Measurements from ENCODE around the gene SOWAHA. TPM values are rescaled to one million over a fixed set of nuclear protein-coding genes. Genes with fewer than 3 reads are reported as not detected.

SOWAHA gene
- total RNA-seq, 2 donors from 2014 or later = 0.13 TPM; not detected in 1

GRCh38 chr5:132782101-132782500 lies 31.0 kb upstream of the SOWAHA start:
- H3K9me3 Mint-ChIP-seq = no peaks in the 10 kb centered on the region
- no peak for DNase-seq
- peaks cover 55% of the 10 kb centered on the region for H3K27me3 ChIP-seq (ENCODE audit: control insufficient read depth, insufficient read depth, low read length, poor library complexity, severe bottlenecking)
- H3K36me3 ChIP-seq (ENCODE audit: control insufficient read depth, insufficient read depth, low read length) = no peaks in the 10 kb centered on the region
- no peaks in the 10 kb centered on the region for H3K9me3 ChIP-seq (ENCODE audit: control insufficient read depth, low read length)
- H3K4me1 ChIP-seq (ENCODE audit: control insufficient read depth, insufficient read depth, low read length) = no peaks in the 10 kb centered on the region
- WGBS, 2 experiments (ENCODE audit: insufficient coverage in 1 of 2, insufficient read length in 1 of 2) = 55 to 83% methylated on average over 3 to 4 of the region's 4 CpGs
- H3K4me1 Mint-ChIP-seq = peaks cover under 1% of the 10 kb centered on the region
- H3K27me3 Mint-ChIP-seq (ENCODE audit: insufficient read depth) = peaks cover 49% of the 10 kb centered on the region
- no peaks in the 10 kb centered on the region for H3K36me3 Mint-ChIP-seq (ENCODE audit: low read depth)
- no peak overlapping the region for H3K9ac ChIP-seq (ENCODE audit: extremely low read depth, low read length, poor library complexity, severe bottlenecking)
- TF ChIP-seq, protein P1, sequence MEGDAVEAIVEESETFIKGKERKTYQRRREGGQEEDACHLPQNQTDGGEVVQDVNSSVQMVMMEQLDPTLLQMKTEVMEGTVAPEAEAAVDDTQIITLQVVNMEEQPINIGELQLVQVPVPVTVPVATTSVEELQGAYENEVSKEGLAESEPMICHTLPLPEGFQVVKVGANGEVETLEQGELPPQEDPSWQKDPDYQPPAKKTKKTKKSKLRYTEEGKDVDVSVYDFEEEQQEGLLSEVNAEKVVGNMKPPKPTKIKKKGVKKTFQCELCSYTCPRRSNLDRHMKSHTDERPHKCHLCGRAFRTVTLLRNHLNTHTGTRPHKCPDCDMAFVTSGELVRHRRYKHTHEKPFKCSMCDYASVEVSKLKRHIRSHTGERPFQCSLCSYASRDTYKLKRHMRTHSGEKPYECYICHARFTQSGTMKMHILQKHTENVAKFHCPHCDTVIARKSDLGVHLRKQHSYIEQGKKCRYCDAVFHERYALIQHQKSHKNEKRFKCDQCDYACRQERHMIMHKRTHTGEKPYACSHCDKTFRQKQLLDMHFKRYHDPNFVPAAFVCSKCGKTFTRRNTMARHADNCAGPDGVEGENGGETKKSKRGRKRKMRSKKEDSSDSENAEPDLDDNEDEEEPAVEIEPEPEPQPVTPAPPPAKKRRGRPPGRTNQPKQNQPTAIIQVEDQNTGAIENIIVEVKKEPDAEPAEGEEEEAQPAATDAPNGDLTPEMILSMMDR (conservative IDR thresholded peaks at IDR 0.05) = no peak
- no peak overlapping the region for H3K4me3 ChIP-seq (ENCODE audit: low read length)
- no peak overlapping the region for H3K27ac Mint-ChIP-seq
- no peak overlapping the region for H3K27ac ChIP-seq (ENCODE audit: low read depth, low read length)
- H3K4me3 Mint-ChIP-seq = no peak overlapping the region

- Histone ChIP-seq H3K27me3 (ENCODE audit: control insufficient read depth, insufficient read depth, low read length, poor library complexity, severe bottlenecking) (peaks cover 24% of the 10 kb centered on the region), H3K9ac (ENCODE audit: extremely low read depth, low read length, poor library complexity, severe bottlenecking) (no peak overlapping the region), H3K36me3 (ENCODE audit: control insufficient read depth, insufficient read depth, low read length) (no peaks in the 10 kb centered on the region), H3K4me1 (ENCODE audit: control insufficient read depth, insufficient read depth, low read length) (peaks cover 5% of the 10 kb centered on the region), H3K27ac (ENCODE audit: low read depth, low read length) (no peak overlapping the region), H3K4me3 (ENCODE audit: low read length) (no peak overlapping the region), H3K9me3 (ENCODE audit: control insufficient read depth, low read length) (no peaks in the 10 kb centered on the region)
- H3K27ac Mint-ChIP-seq = no peak overlapping the region
- H3K4me1 Mint-ChIP-seq = peaks cover 25% of the 10 kb centered on the region
- no peaks in the 10 kb centered on the region for H3K36me3 Mint-ChIP-seq (ENCODE audit: low read depth)
- TF ChIP-seq, protein P1 (conservative IDR thresholded peaks at IDR 0.05) = no peak
- WGBS, 2 experiments (ENCODE audit: insufficient coverage in 1 of 2, insufficient read length in 1 of 2) = 50 to 82% methylated on average over 1 to 5 of the region's 5 CpGs
- H3K4me3 Mint-ChIP-seq = no peak overlapping the region
- H3K27me3 Mint-ChIP-seq (ENCODE audit: insufficient read depth) = peaks cover 27% of the 10 kb centered on the region
- no peak for DNase-seq
- H3K9me3 Mint-ChIP-seq = no peaks in the 10 kb centered on the region
Observed at GRCh38 chr5:132785365-132785764, 27.7 kb upstream of the SOWAHA start.

DNA sequence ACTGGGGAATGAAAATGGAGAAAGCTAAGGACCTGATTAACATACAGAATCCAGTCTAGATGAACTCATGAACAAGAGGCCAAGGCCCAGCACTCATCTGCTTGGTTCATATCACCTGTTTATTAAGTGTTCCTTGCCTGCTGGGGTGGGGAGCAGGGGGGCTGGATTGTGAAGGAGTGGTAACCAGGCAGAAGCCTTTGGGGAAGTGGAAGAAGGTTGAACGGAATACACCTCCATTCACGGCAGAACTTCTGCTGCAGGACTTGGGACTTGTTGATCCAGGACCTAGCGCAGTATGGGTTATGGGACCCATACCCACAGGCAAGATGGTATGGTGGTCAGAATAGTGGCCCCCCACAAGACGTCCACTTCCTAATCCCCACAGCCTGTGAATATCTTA lies 27.2 kb upstream of the SOWAHA start:
- TF ChIP-seq, protein P1 (conservative IDR thresholded peaks at IDR 0.05) = no peak
- H3K4me1 ChIP-seq (ENCODE audit: control insufficient read depth, insufficient read depth, low read length) = peaks cover 5% of the 10 kb centered on the region
- no peaks in the 10 kb centered on the region for H3K9me3 ChIP-seq (ENCODE audit: control insufficient read depth, low read length)
- Mint-ChIP-seq H3K27me3 (ENCODE audit: insufficient read depth) (peaks cover 24% of the 10 kb centered on the region), H3K36me3 (ENCODE audit: low read depth) (no peaks in the 10 kb centered on the region), H3K4me3 (no peak overlapping the region), H3K4me1 (peaks cover 29% of the 10 kb centered on the region), H3K9me3 (no peaks in the 10 kb centered on the region), H3K27ac (no peak overlapping the region)
- H3K27ac ChIP-seq (ENCODE audit: low read depth, low read length) = no peak overlapping the region
- no peaks in the 10 kb centered on the region for H3K36me3 ChIP-seq (ENCODE audit: control insufficient read depth, insufficient read depth, low read length)
- 94% methylated on average over 2 to 4 of the region's 4 CpGs for WGBS, 2 experiments (ENCODE audit: insufficient coverage in 1 of 2, insufficient read length in 1 of 2)
- no peak overlapping the region for H3K4me3 ChIP-seq (ENCODE audit: low read length)
- no peak for DNase-seq
- peaks cover 19% of the 10 kb centered on the region for H3K27me3 ChIP-seq (ENCODE audit: control insufficient read depth, insufficient read depth, low read length, poor library complexity, severe bottlenecking)
- no peak overlapping the region for H3K9ac ChIP-seq (ENCODE audit: extremely low read depth, low read length, poor library complexity, severe bottlenecking)
